Right ventricle myocardium superior (tissue), 1 donor: ENCODE data around the gene CDC37L1. TPM values are rescaled to one million over a fixed set of nuclear protein-coding genes. Genes with fewer than 3 reads are reported as not detected.
"Not testable (repeated sequence)": the region's sequence is repeated elsewhere in the genome, so short reads cannot be mapped to it uniquely, and the experiment has no call there.

Experiments used
- ATAC-seq: fragments of 200-7000 bp; cut with Tn5 transposase; one replicate; pipeline ENCODE4 v1.9.1; 2020; ENCODE audit warnings: mild to moderate bottlenecking; ENCODE audit not compliant: poor library complexity
- DNase-seq: peaks from one replicate; pipeline ENCODE4 v3.0.0-alpha.2; 2020
- intact Hi-C: fragments of 100-400 bp; cut with DNase I; formaldehyde crosslinking; loops from one replicate; pipeline ENCODE4 v1.11.2; 2022
- long read RNA-seq: library from polyadenylated mRNA; unstranded; transcript quantifications from one replicate; pipeline ENCODE4 v2.0.0, GENCODE V29; 2021
- total RNA-seq: library from RNA; stranded (reverse); fragmentation: NEBNext Ultra II Directional; extraction: Animal tissue kit (Norgen Biotek cat#: 25700); gene quantifications from one replicate; pipeline ENCODE4 v1.2.1, GENCODE V29; 2021
- donor health status: DM: no; HTN: yes; CAD: no; lungs with severe emphysema.

Gene CDC37L1
- 40.2 TPM for total RNA-seq
- long read RNA-seq, transcript CDC37L1-201 (7 exons, 3,502 nt): major isoform, 72 of 77 reads
- long read RNA-seq, partial matches to known transcripts: 1 of 77 reads
- long read RNA-seq, other reads (novel, unspliced or antisense): 3 of 77 reads

DNA sequence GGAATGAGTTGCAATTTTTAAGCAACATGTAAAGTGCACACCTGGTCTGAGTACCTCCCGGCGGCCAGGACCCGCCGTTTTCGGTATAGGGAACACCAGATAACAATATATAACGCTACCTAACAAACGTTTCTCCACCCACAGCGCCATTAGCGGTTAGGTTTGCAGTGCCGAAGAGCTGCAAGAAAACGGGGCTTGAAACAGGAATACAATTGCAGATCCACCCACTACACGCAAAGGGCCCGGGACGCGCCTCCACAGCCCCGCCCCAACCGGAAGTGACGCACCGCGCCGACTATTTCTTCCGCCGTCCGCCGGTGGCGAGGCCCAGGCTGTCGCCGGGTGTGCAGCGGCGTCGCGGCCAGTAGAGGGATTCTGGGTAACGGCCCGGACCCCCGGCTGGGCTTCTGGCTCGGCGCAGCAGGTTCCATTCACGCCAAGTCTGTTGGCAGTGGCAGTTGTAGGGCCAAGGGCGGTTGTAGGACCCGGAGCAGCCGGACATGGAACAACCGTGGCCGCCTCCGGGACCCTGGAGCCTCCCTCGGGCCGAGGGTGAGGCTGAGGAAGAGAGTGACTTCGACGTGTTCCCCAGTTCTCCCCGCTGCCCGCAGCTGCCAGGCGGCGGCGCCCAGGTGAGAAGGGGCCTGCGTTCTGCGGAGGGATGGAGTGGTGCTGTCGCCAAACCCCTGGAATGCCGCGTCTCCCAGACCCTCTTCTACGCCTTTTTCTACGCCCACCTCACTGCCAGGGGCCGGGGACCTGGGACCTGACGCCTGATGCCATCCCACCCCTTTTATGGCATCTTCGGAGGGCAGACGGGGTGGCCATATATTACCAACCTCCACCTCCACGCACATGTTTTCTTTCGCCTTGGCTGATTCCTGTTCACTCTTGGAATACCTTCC lies at the start of gene CDC37L1:
Gene CDC37L1 (plus strand): TSS at position 302 of the 905 bp plus-strand sequence. CDS start 199 bp downstream, at position 501.
- intact Hi-C loops: no loop called here
- DNase-seq (peak; percentile 99), ATAC-seq (peak; percentile 99)

DNA sequence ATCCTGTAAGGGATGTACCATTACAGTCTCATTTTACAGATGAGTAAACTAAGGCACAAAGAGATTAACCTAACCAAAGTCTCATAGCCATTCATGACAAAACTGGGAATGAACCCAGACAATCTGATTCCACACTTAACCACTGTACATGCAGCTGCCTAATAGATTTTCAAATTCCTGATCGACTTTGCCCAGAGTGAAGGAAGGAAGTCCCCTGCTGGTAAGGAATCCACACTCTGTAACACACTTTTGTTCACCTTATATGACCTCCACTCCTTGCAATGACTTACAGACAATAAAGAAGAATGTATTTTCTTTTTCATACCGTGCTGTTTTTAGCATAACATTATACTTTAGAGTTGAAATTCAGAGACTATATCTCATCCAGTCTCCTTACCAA lies 48.5 kb upstream of the CDC37L1 start:
- no peak for ATAC-seq
- intact Hi-C loops: no loop called here
- DNase-seq: no peak

DNA sequence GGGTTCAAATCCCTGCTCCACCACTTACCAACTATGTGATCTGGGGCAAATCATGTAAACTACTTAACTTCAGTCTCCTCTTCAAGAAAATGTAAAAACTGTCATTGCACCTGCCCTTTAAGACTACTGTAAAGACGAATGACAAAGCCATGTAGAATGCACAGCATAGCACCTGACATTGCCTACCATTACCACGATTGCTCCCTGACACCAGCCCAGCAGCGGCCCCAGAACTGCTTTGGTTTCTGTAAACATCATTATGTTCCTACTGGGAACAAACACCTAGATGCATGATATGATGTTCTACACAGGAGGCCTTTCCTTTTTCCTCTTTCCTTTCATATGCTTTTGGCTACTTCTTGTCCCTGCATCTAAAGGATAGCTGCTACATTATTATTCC lies 40.4 kb upstream of the CDC37L1 start:
- intact Hi-C loops: no loop called here
- ATAC-seq (no peak), DNase-seq (no peak)

DNA sequence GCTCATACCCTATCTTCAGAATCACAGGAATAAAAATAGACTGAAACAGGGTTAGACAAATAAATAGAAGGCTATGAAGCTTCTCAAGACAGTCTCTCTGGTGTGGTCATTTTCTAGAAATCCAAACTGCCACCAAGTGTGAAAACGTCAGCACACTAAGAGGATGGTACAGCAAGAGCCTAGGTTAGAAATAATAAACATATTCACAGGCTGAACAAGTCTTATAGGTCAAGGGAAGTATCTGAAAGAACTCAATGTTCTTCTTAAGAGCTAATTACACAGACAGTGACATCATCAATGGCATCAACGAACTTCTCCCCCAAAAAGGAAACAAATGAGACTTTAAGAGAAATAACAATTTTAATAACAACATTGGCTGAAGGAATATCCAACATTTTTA lies 39.9 kb upstream of the CDC37L1 start:
- DNase-seq: no peak
- ATAC-seq: no peak
- intact Hi-C loops: no loop called here

DNA sequence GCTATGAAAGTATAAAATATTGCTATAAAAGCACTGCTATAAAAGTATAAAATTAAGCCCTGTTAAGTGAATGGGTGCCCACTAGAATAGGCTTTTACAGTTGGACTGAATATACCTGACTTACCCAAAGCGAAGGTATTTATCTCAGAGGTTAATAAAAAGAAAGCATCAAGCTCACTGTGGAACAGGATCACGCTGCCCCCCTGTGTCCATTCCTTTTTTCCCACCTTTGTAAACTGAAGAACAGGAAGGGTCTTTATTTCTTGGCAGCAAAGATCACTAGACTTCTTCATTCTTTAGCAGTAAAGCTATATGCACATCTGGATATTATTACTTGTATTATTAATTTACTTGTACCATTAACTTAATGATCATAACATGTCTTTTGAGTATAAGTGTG lies 39.3 kb upstream of the CDC37L1 start:
- intact Hi-C loops: loop anchor here (2.0 kb wide), 1 partner anchor 257 kb away; no protein-coding TSS in a partner anchor
- DNase-seq (no peak), ATAC-seq (no peak)

DNA sequence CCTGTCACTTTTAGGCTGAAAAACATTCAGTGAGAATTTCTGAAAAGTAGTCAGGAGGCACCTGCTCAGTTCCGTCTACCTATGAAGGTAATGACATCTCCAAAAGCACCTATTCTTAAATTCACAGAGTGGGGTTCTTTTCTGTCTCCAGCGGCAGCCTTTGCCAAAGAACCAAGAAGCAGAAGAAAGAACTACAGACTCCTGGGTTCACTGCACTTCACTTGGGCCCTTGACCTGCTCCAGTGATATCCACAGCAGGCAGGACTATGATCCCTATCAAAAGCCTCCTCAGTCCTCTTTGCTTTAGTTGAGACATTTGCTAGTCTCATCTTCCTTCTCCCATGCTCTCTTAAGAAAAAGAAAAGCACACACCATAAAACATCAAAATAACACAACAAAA lies 37.0 kb upstream of the CDC37L1 start:
- DNase-seq: no peak
- ATAC-seq: no peak
- intact Hi-C loops: no loop called here

DNA sequence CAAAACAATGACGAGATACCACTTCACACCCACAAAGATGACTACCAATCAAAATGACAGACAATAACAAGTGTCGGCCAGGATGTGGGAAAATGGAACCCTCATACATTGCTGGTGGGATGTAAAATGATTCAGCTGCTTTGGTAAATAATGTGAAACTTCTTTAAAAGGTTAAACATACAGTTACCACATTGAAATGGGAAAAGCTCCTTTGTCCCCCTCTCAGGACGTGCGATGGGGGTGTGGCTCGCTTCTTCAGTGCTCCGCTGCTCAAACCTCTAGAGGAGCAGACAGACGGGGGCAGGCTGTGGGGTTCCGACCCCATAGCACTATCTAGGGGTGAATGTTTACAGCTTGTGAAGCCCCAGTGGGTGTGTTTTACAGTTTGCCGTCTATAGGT lies 25.3 kb upstream of the CDC37L1 start:
- no peak for DNase-seq
- ATAC-seq: no peak
- intact Hi-C loops: no loop called here

DNA sequence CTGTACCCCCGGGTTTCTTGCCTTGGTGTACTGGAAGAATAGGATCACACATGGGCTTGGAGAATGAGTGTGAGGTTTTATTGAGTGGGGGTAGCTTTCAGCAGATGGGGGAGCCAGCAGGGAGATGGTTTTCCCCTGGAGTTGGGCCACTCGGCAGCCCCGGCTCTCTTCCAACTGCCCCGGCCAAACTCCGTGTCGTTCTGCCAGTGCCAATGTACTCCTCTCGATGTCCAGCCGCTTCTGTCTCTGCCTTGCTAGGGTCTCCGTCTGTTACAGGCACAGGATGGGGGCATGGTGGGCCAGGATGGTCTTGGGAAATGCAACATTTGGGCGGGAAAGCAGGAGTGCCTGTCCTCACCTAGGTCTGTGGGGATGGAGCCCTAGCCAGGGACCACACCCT lies 24.8 kb upstream of the CDC37L1 start:
- no peak for DNase-seq
- no peak for ATAC-seq
- intact Hi-C loops: no loop called here

DNA sequence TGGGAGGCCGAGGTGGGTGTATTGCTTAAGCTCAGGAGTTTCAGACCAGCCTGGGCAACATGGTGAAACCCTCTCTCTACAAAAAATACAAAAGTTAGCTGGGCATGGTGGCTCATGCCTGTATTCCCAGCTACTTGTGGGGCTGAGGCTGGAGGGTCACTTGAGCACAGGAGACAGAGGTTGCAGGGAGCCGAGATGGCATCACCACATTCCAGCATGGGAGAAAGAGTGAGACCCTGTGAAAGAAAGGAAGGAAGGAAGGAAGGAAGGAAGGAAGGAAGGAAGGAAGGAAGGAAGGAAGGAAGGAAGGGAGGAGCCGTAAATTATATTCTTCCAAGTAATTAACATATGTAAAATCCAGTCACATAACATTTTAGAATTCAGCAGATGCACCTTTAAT lies 23.2 kb upstream of the CDC37L1 start:
- intact Hi-C loops, DNase-seq, ATAC-seq: not testable (repeated sequence)

DNA sequence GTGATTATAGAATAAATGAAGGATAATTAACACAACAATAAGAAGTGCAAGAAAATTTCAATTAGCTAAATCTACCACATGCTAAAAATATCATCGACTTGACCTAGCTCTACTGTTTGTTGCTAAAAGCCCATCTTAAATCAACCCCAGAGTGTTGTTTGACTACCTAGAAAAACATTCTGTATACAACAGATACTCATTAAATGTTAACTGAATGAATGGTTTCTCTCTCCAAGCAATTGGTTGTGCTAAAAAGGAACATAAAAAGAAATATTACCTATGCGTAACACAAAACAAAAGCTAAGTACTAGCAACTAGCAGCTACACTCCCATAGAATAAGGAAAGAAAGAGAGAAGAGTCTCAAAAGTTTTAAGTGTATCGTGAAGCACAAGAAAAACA lies 22.7 kb upstream of the CDC37L1 start:
- intact Hi-C loops: no loop called here
- no peak for ATAC-seq
- no peak for DNase-seq

DNA sequence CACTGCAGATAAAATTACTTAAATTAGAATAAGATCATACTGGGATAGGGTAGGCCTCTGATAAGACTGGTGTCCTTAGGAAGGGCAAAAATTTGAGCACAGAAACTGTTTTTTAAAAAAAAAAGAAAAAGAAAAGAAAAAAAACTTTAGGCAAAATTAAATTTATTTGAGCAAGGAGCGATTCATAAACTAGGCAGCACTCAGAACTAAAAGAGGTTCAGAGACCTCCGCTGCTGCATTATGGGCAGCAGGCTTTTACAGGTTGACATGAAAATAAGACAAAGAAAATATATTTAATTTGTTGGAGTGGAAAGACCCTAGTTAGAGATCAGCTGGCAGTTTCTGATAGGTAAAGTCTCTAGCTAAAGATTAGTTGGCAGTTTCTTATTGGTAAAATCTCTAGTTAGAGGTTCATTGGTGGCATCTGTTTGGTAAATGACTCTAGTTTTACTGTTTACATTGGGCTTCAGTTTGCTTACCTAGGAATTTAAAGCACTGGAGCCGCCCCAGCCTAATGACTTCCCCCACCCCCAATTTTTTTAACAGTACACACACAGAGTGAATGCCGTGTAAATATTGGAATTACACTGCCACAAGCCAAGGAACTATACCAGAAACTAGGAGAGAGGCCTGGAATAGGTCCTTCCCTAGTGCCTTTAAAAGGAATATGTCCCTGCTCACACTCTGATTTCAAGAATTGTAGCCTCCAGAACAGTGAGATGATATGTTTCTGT lies 21.8 kb upstream of the CDC37L1 start:
- DNase-seq (no peak), ATAC-seq (no peak)
- intact Hi-C loops: no loop called here

DNA sequence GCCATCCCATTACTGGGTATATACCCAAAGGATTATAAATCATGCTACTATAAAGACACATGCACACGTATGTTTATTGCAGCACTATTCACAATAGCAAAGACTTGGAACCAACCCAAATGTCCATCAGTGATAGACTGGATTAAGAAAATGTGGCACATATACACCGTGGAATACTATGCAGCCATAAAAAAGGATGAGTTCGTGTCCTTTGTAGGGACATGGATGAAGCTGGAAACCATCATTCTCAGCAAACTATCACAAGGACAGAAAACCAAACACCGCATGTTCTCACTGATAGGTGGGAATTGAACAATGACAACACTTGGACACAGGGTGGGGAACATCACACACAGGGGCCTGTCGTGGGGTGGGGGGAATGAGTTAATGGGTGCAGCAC lies 18.7 kb upstream of the CDC37L1 start:
- ATAC-seq, DNase-seq, intact Hi-C loops: not testable (repeated sequence)

DNA sequence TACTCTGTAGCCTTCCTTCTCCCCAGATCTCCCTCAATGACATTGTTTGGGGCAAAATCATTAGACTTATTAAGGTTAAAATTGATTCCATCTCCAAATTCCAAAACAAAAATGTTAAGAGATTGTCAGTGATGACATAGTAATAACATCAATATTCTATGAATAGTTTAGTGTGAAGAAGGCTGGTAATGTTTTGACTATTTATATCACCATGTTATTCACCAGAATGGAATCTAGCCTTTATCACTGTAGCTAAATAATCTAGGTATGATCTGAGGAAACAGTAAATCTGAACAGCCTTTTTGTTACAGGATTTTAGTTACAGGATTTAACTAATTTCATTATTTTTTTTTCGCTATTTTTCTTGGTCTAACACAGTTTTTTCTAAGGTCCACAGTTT lies 18.2 kb upstream of the CDC37L1 start:
- DNase-seq (no peak), ATAC-seq (no peak)
- intact Hi-C loops: no loop called here

DNA sequence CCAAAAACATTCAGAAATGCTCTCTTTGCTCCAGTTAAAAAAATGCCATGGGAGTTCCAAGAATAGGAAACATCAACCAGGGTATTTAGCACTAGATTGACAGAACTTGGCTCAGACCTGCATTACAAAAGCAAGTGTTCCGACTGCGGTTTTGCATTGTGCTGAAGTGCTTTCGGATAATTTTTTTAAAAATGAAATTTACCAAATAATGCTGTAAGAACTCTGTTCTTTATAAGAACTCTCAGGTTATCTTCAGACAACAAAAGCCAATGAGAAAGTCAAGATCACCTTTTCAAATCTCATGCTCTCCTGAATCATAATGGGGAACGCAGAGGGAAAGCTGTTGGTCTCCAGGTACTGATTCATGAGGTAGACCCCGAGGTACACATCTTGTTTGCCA lies 17.8 kb upstream of the CDC37L1 start:
- DNase-seq: no peak
- intact Hi-C loops: no loop called here
- ATAC-seq: no peak

DNA sequence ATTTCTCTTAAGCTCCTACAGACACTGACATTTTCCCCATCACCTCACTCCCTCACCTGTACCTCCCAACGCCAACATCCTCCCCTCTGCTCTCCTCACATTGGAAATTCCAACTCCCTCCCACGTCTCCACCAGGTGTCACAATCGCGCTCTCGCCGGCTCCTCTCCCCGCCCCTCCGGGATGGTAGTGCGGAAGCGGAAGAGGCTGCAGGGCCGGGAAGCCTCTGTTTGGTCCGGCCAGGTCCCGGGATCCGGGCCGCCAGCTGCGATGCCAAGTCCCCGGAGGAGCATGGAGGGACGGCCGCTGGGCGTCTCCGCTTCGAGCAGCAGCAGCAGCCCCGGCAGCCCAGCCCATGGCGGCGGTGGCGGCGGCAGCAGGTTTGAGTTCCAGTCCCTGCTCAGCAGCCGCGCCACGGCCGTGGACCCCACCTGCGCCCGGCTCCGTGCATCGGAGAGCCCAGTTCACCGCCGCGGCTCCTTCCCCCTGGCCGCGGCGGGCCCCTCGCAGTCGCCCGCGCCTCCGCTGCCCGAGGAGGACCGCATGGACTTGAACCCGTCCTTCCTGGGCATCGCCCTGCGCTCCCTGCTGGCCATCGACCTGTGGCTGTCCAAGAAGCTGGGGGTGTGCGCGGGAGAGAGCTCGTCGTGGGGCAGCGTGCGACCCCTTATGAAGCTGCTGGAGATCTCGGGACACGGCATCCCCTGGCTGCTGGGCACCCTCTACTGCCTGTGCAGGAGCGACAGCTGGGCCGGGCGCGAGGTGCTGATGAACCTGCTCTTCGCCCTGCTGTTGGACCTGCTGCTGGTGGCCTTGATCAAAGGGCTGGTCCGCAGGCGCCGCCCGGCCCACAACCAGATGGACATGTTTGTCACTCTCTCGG lies 17.0 kb upstream of the CDC37L1 start, which contains the start of gene PLPP6:
Gene PLPP6 (plus strand): TSS at position 187 of the 881 bp plus-strand sequence. CDS start 82 bp downstream, at position 269.
- peak; percentile 92 for DNase-seq
- ATAC-seq: peak; percentile 97
- intact Hi-C loops: no loop called here

DNA sequence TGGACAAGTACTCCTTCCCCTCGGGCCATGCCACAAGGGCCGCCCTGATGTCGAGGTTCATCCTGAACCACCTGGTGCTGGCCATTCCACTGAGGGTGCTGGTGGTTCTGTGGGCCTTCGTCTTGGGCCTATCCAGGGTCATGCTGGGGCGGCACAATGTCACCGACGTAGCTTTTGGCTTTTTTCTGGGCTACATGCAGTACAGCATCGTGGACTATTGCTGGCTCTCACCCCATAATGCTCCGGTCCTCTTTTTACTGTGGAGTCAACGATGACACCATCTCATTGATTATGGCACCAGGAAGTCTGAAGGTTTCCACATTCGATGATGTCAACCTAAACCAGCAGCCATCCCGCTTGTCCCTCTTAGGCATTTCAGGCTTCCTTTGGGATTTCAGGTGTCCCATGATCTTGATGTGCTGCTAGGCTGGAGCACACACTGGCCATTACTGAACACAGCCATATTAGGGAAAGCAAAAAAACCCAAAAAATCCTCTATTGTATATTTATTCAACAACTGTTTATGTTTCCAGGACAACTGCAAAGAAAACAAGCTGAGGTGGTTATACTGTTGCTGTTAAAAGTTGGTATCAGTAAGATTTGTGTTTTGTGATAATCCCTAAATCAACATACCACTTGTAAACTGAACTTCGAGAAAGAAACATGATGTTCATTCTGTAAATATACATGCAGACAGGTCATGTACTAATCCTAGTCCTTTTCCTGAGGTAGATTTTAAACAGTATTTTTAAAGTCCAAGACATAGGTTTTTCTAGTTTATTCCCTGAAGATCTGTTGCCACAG lies 16.2 kb upstream of the CDC37L1 start:
- intact Hi-C loops: no loop called here
- DNase-seq: no peak
- ATAC-seq: no peak

DNA sequence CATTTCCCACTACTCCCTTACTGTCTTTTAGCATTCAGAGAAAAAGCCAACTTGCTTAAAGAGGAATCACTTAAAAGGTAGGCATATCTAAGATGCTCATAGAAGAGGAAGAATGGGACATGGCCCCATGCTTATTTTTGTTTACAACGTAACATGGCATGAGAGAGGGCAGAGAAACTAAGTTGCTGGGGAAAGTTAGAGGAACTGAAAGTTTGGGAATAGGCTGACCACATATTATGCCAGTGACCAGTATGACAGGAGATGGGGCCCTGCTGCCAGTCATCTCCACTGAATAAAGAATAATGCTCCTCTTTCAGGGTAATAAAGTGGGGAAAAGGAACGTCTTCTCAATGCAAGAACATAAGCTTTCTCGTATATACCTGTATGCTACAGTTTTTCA lies 15.4 kb upstream of the CDC37L1 start:
- intact Hi-C loops: no loop called here

DNA sequence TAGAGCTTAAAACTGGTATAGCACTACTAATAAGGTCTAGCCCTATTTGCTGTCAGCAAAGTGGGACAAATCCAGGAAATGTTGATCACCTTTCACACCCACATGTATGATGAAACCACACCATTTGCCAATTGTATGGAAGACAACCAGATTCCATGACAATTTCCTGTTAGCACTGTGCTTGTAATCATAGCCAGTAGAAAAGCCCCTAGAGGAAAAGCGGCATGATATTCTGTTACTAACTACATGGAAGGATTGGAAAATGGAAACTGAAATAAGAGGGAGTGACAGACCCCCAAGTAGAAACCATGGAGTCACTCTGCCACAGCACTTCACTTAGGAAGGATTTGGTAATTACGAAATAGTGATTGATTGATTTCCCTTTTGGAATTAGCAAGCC lies 14.0 kb upstream of the CDC37L1 start:
- ATAC-seq: no peak
- intact Hi-C loops: no loop called here
- no peak for DNase-seq

More for the DNA sequence above, 15.4 kb upstream of the CDC37L1 start:
- no peak for DNase-seq
- no peak for ATAC-seq
